Lower lobe of right lung (tissue), 2 donors: ENCODE measurements around the gene USP11. TPM values are rescaled to one million over a fixed set of nuclear protein-coding genes. Genes with fewer than 3 reads are reported as not detected.

Experiments used
- ATAC-seq, 2 donors: fragments of 200-7000 bp; cut with Tn5 transposase; one replicate each; pipeline ENCODE4 v1.9.1; 2020 to 2022; ENCODE audit warnings: mild to moderate bottlenecking in 2 of 2, moderate library complexity in 2 of 2
- DNase-seq: peaks from one replicate; pipeline ENCODE4 v3.0.0-alpha.2; 2020
- H3K27ac ChIP-seq: fragments of 200-600 bp; one replicate; pipeline ENCODE4 v1.8.0; 2022
- H3K27me3 ChIP-seq: fragments of 200-600 bp; one replicate; pipeline ENCODE4 v1.8.0; 2022; ENCODE audit warnings: low read depth
- H3K36me3 ChIP-seq: fragments of 200-600 bp; one replicate; pipeline ENCODE4 v1.8.0; 2022; ENCODE audit warnings: mild to moderate bottlenecking
- H3K4me1 ChIP-seq: fragments of 200-600 bp; one replicate; pipeline ENCODE4 v1.8.0; 2022
- H3K4me3 ChIP-seq: fragments of 200-600 bp; one replicate; pipeline ENCODE4 v1.8.0; 2022; ENCODE audit warnings: mild to moderate bottlenecking
- H3K9me3 ChIP-seq: fragments of 200-600 bp; one replicate; pipeline ENCODE4 v1.8.0; 2022
- CTCF ChIP-seq: fragments of 200-600 bp; IDR thresholded peaks from one replicate; pipeline ENCODE4 v1.8.0; 2022; ENCODE audit warnings: antibody characterized with exemption, mild to moderate bottlenecking
- intact Hi-C: fragments of 100-400 bp; cut with DNase I; formaldehyde crosslinking; loops from one replicate; pipeline ENCODE4 v1.11.0; 2022
- total RNA-seq: library from RNA; stranded (reverse); fragmentation: NEBNext Ultra II Directional; extraction: Animal tissue kit (Norgen Biotek cat#: 25700); gene quantifications from one replicate; pipeline ENCODE4 v1.2.1, GENCODE V29; 2021
- donor health status: DM: no; HTN: yes; CAD: no; lungs with severe emphysema.

USP11 gene
- total RNA-seq, 1 donor from 2014 or later = 52.9 TPM

GRCh38 chrX:47204970-47205369 lies 27.8 kb upstream of the USP11 start:
- H3K27me3 ChIP-seq = no peaks in the 10 kb centered on the region
- intact Hi-C loops = no loop called here
- DNase-seq = no peak
- H3K36me3 ChIP-seq = peaks cover 97% of the 10 kb centered on the region
- H3K4me3 ChIP-seq = no peak overlapping the region
- ATAC-seq = no peak
- no peak overlapping the region for H3K27ac ChIP-seq
- H3K9me3 ChIP-seq = no peaks in the 10 kb centered on the region
- no peaks in the 10 kb centered on the region for H3K4me1 ChIP-seq
- no peak for TF ChIP-seq CTCF

GRCh38 chrX:47206316-47206715 lies 26.5 kb upstream of the USP11 start:
- Histone ChIP-seq H3K4me3 (no peak overlapping the region), H3K27me3 (no peaks in the 10 kb centered on the region), H3K27ac (no peak overlapping the region), H3K4me1 (no peaks in the 10 kb centered on the region), H3K9me3 (no peaks in the 10 kb centered on the region), H3K36me3 (peaks cover 97% of the 10 kb centered on the region)
- TF ChIP-seq CTCF = no peak
- DNase-seq (no peak), ATAC-seq (no peak)
- intact Hi-C loops = no loop called here

GRCh38 chrX:47208108-47208507 lies 24.7 kb upstream of the USP11 start:
- no peak overlapping the region for H3K27ac ChIP-seq
- H3K4me3 ChIP-seq = no peak overlapping the region
- DNase-seq (no peak), ATAC-seq (no peak)
- H3K27me3 ChIP-seq = no peaks in the 10 kb centered on the region
- no peaks in the 10 kb centered on the region for H3K4me1 ChIP-seq
- H3K36me3 ChIP-seq = peaks cover 97% of the 10 kb centered on the region
- TF ChIP-seq CTCF = no peak
- intact Hi-C loops = no loop called here
- H3K9me3 ChIP-seq = no peaks in the 10 kb centered on the region

GRCh38 chrX:47209508-47210238 lies 23.1 kb upstream of the USP11 start:
- no peak for DNase-seq
- peaks cover 97% of the 10 kb centered on the region for H3K36me3 ChIP-seq
- no peaks in the 10 kb centered on the region for H3K4me1 ChIP-seq
- intact Hi-C loops = no loop called here
- no peaks in the 10 kb centered on the region for H3K9me3 ChIP-seq
- no peak for TF ChIP-seq CTCF
- H3K27me3 ChIP-seq = no peaks in the 10 kb centered on the region
- no peak overlapping the region for H3K27ac ChIP-seq
- ATAC-seq = no peak
- H3K4me3 ChIP-seq = no peak overlapping the region

- Histone ChIP-seq H3K27me3 (no peaks in the 10 kb centered on the region), H3K4me3 (no peak overlapping the region), H3K9me3 (no peaks in the 10 kb centered on the region), H3K36me3 (peaks cover 98% of the 10 kb centered on the region), H3K27ac (no peak overlapping the region), H3K4me1 (no peaks in the 10 kb centered on the region)
- DNase-seq = no peak
- ATAC-seq = no peak
- intact Hi-C loops = no loop called here
- no peak for TF ChIP-seq CTCF
Measured at GRCh38 chrX:47210661-47211425, 22.0 kb upstream of the USP11 start.
